ENCODE measurements around the gene ZNF513. TPM values are rescaled to one million over a fixed set of nuclear protein-coding genes. Genes with fewer than 3 reads are reported as not detected.

The ZNF513 gene
- polyA plus RNA-seq, 1 donor (not counting 4 experiments of a cell fraction or from before 2014, with no cell fraction given): 8.9 TPM

GRCh38 chr2:27412419-27413152 is 32.1 kb upstream of the ZNF513 start:
- FAIRE-seq (no peak), DNase-seq (ENCODE audit: low read depth, low spot score) (no peak)
- H3K9ac ChIP-seq (ENCODE audit: control insufficient read depth, extremely low read depth, insufficient read depth, low read length): no peak overlapping the region
- H3K4me2 ChIP-seq (ENCODE audit: control insufficient read depth, extremely low read depth, insufficient read depth, low read depth, low read length): no peak overlapping the region
- dilution Hi-C loops (cut with MboI; ENCODE audit: extremely low pct_ligation_motif_present, low sequenced_read_pairs): no loop called here
- no peaks in the 10 kb centered on the region for H3K9me3 ChIP-seq (ENCODE audit: control insufficient read depth, low read depth, low read length)
- TF ChIP-seq CTCF (optimal IDR thresholded peaks at IDR 0.05 in 1 of 3, IDR thresholded peaks at IDR 0.05 in 1 of 3, conservative IDR thresholded peaks at IDR 0.05 in 1 of 3; ENCODE audit: extremely low read depth in 1 of 3, insufficient read depth in 2 of 3, low read length in 3 of 3): no peak
- no peak for TF ChIP-seq EZH2 (IDR thresholded peaks at IDR 0.05; ENCODE audit: low read length)
- no peaks in the 10 kb centered on the region for H3K36me3 ChIP-seq (ENCODE audit: control insufficient read depth in 2 of 2, extremely low read depth in 1 of 2, insufficient read depth in 2 of 2, low read length in 2 of 2)
- H2AFZ ChIP-seq (ENCODE audit: control insufficient read depth, low read length): no peak overlapping the region
- peaks cover 5% of the 10 kb centered on the region for H4K20me1 ChIP-seq (ENCODE audit: control insufficient read depth, extremely low read depth, insufficient read depth, low read length)
- H3K4me3 ChIP-seq (ENCODE audit: control insufficient read depth in 2 of 3, extremely low read depth in 1 of 3, insufficient read depth in 2 of 3, low read depth in 1 of 3, low read length in 3 of 3): no peak overlapping the region
- peaks cover 17% of the 10 kb centered on the region for H3K79me2 ChIP-seq (ENCODE audit: control insufficient read depth, insufficient read depth, low read length)
- no peak overlapping the region for H3K27ac ChIP-seq (ENCODE audit: control insufficient read depth, insufficient read depth, low read length)
- H3K4me1 ChIP-seq (ENCODE audit: control insufficient read depth, extremely low read depth, insufficient read depth, low read length): peaks cover 10% of the 10 kb centered on the region
- no peaks in the 10 kb centered on the region for H3K9me1 ChIP-seq (ENCODE audit: control insufficient read depth, extremely low read depth, insufficient read depth, low read length)
- H3K27me3 ChIP-seq (ENCODE audit: control insufficient read depth, extremely low read depth, insufficient read depth, low read length): no peaks in the 10 kb centered on the region

- peaks cover 15% of the 10 kb centered on the region for H3K4me1 ChIP-seq (ENCODE audit: control insufficient read depth, extremely low read depth, insufficient read depth, low read length)
- H3K27ac ChIP-seq (ENCODE audit: control insufficient read depth, insufficient read depth, low read length): peak within 1 kb of the TSS; percentile 81
- H3K9ac ChIP-seq (ENCODE audit: control insufficient read depth, extremely low read depth, insufficient read depth, low read length): peak within 1 kb of the TSS; percentile 90
- H3K4me2 ChIP-seq (ENCODE audit: control insufficient read depth, extremely low read depth, insufficient read depth, low read depth, low read length): peak within 1 kb of the TSS; percentile 100
- no peaks in the 10 kb centered on the region for H3K27me3 ChIP-seq (ENCODE audit: control insufficient read depth, extremely low read depth, insufficient read depth, low read length)
- peaks cover 48% of the 10 kb centered on the region for H3K79me2 ChIP-seq (ENCODE audit: control insufficient read depth, insufficient read depth, low read length)
- peak; percentile 66 for DNase-seq (ENCODE audit: low read depth, low spot score)
- peak within 1 kb of the TSS; percentile 99 for H2AFZ ChIP-seq (ENCODE audit: control insufficient read depth, low read length)
- H3K9me1 ChIP-seq (ENCODE audit: control insufficient read depth, extremely low read depth, insufficient read depth, low read length): no peaks in the 10 kb centered on the region
- peaks cover 10% of the 10 kb centered on the region for H4K20me1 ChIP-seq (ENCODE audit: control insufficient read depth, extremely low read depth, insufficient read depth, low read length)
- H3K4me3 ChIP-seq (ENCODE audit: control insufficient read depth in 2 of 3, extremely low read depth in 1 of 3, insufficient read depth in 2 of 3, low read depth in 1 of 3, low read length in 3 of 3): peak within 1 kb of the TSS; percentile 92 to 99 (median 94)
- no peak for FAIRE-seq
- dilution Hi-C loops (cut with MboI; ENCODE audit: extremely low pct_ligation_motif_present, low sequenced_read_pairs): no loop called here
- TF ChIP-seq EZH2 (IDR thresholded peaks at IDR 0.05; ENCODE audit: low read length) (no peak), CTCF (optimal IDR thresholded peaks at IDR 0.05 in 1 of 3, IDR thresholded peaks at IDR 0.05 in 1 of 3, conservative IDR thresholded peaks at IDR 0.05 in 1 of 3; ENCODE audit: extremely low read depth in 1 of 3, insufficient read depth in 2 of 3, low read length in 3 of 3) (no peak)
- no peaks in the 10 kb centered on the region for H3K36me3 ChIP-seq (ENCODE audit: control insufficient read depth in 2 of 2, extremely low read depth in 1 of 2, insufficient read depth in 2 of 2, low read length in 2 of 2)
- no peaks in the 10 kb centered on the region for H3K9me3 ChIP-seq (ENCODE audit: control insufficient read depth, low read depth, low read length)
Observed at GRCh38 chr2:27409321-27410073, 29.0 kb upstream of the ZNF513 start, which contains the start of gene PPM1G. Gene PPM1G (minus strand): TSS chr2:27409591. CDS start chr2:27409422, 169 bp downstream.

Data from keratinocyte (primary cell).